Measurements from ENCODE around the gene BTBD2. TPM values are rescaled to one million over a fixed set of nuclear protein-coding genes. Genes with fewer than 3 reads are reported as not detected.

The BTBD2 gene
- total RNA-seq, 5 donors from 2014 or later (not counting 1 experiment from before 2014, with no cell fraction given): 52.2 to 79.8 (median 73.6) TPM

- Histone ChIP-seq H3K4me3 (ENCODE audit: control insufficient read depth in 1 of 2, extremely low read depth in 1 of 2, low read length in 1 of 2) (peak within 1 kb of the TSS; percentile 96 to 99), H3K27me3 (replicated peaks in 1 of 2; ENCODE audit: control insufficient read depth in 2 of 2, extremely low read depth in 1 of 2, insufficient read depth in 2 of 2, low read length in 1 of 2) (no peaks in the 10 kb centered on the region), H3K27ac (ENCODE audit: low read length) (peak within 1 kb of the TSS; percentile 96), H3K36me3 (ENCODE audit: control insufficient read depth in 2 of 2, extremely low read depth in 1 of 2, insufficient read depth in 1 of 2, low read length in 1 of 2) (peaks cover under 1 to 32% of the 10 kb centered on the region in 2 donors), H3K9me3 (no peaks in the 10 kb centered on the region), H3K4me1 (ENCODE audit: control insufficient read depth in 1 of 2, extremely low read depth in 1 of 2, insufficient read depth in 2 of 2, low read length in 2 of 2) (peaks cover 45 to 83% of the 10 kb centered on the region in 2 experiments)
- ATAC-seq (replicated peaks in 1 of 4) (peak; percentile 73 to 89 (median 86)), DNase-seq (peak; percentile 71 to 97 (median 91))
- Mint-ChIP-seq H3K27ac (peak within 1 kb of the TSS; percentile 92 to 95), H3K36me3 (no peaks in the 10 kb centered on the region), H3K4me3 (peak within 1 kb of the TSS; percentile 78 to 87 (median 81)), H3K27me3 (no peaks in the 10 kb centered on the region), H3K4me1 (peaks cover 51 to 66% (median 58%) of the 10 kb centered on the region in 3 donors), H3K9me3 (no peaks in the 10 kb centered on the region)
- under 1% methylated on average over 90 of the region's 93 CpGs for WGBS (ENCODE audit: insufficient coverage)
- POLR2A ChIA-PET: interaction anchor here in 1 of 2 donors (0.6 kb wide), 1 partner anchor 9 kb away, joined by 4 read pairs; no protein-coding TSS in a partner anchor
- CTCF ChIA-PET: interaction anchor here in 1 of 2 donors (1.0 to 1.7 kb wide), 2 partner anchors 9 to 11 kb away, joined by 3 to 8 read pairs; no protein-coding TSS in a partner anchor
Measured at GRCh38 chr19:2050991-2051772, 35.7 kb upstream of the BTBD2 start, which contains the start of gene MKNK2. Gene MKNK2 (minus strand): TSS chr19:2051244. CDS start chr19:2050851, 393 bp downstream.

GRCh38 chr19:2050349-2050990, 35.0 kb upstream of the BTBD2 start:
- Mint-ChIP-seq H3K27me3 (no peaks in the 10 kb centered on the region), H3K9me3 (no peaks in the 10 kb centered on the region), H3K36me3 (no peaks in the 10 kb centered on the region), H3K4me3 (peak overlapping the region; percentile 78 to 87 (median 81)), H3K4me1 (peaks cover 47 to 63% (median 55%) of the 10 kb centered on the region in 3 donors), H3K27ac (peak overlapping the region; percentile 86)
- H3K4me1 ChIP-seq (ENCODE audit: control insufficient read depth in 1 of 2, extremely low read depth in 1 of 2, insufficient read depth in 2 of 2, low read length in 2 of 2): peaks cover 42 to 83% of the 10 kb centered on the region in 2 experiments
- CTCF ChIA-PET: no interaction called here
- no peaks in the 10 kb centered on the region for H3K9me3 ChIP-seq
- no peaks in the 10 kb centered on the region for H3K27me3 ChIP-seq (replicated peaks in 1 of 2; ENCODE audit: control insufficient read depth in 2 of 2, extremely low read depth in 1 of 2, insufficient read depth in 2 of 2, low read length in 1 of 2)
- ATAC-seq (replicated peaks in 1 of 4) (peak in 3 of 4 experiments; percentile 1 to 12 (median 3)), DNase-seq (peak in 2 of 35 experiments; percentile 26 to 35)
- WGBS (ENCODE audit: insufficient coverage): under 1% methylated on average over 38 of the region's 49 CpGs
- peaks cover 7 to 40% of the 10 kb centered on the region in 2 donors for H3K36me3 ChIP-seq (ENCODE audit: control insufficient read depth in 2 of 2, extremely low read depth in 1 of 2, insufficient read depth in 1 of 2, low read length in 1 of 2)
- peak overlapping the region; percentile 96 to 99 for H3K4me3 ChIP-seq (ENCODE audit: control insufficient read depth in 1 of 2, extremely low read depth in 1 of 2, low read length in 1 of 2)
- peak overlapping the region; percentile 74 for H3K27ac ChIP-seq (ENCODE audit: low read length)
- POLR2A ChIA-PET: no interaction called here

GRCh38 chr19:2049741-2050348, 34.3 kb upstream of the BTBD2 start:
- ATAC-seq (replicated peaks in 1 of 4) (peak; percentile 14 to 25 (median 25)), DNase-seq (peak in 33 of 35 experiments; percentile 38 to 73 (median 57))
- peak overlapping the region; percentile 74 for H3K27ac ChIP-seq (ENCODE audit: low read length)
- no peaks in the 10 kb centered on the region for H3K9me3 ChIP-seq
- H3K36me3 ChIP-seq (ENCODE audit: control insufficient read depth in 2 of 2, extremely low read depth in 1 of 2, insufficient read depth in 1 of 2, low read length in 1 of 2): peaks cover 12 to 46% of the 10 kb centered on the region in 2 donors
- CTCF ChIA-PET: no interaction called here
- peak overlapping the region; percentile 78 to 87 (median 81) for H3K4me3 Mint-ChIP-seq
- no peaks in the 10 kb centered on the region for H3K36me3 Mint-ChIP-seq
- peak overlapping the region; percentile 86 for H3K27ac Mint-ChIP-seq
- H3K27me3 Mint-ChIP-seq: no peaks in the 10 kb centered on the region
- no peaks in the 10 kb centered on the region for H3K9me3 Mint-ChIP-seq
- no peaks in the 10 kb centered on the region for H3K27me3 ChIP-seq (replicated peaks in 1 of 2; ENCODE audit: control insufficient read depth in 2 of 2, extremely low read depth in 1 of 2, insufficient read depth in 2 of 2, low read length in 1 of 2)
- H3K4me1 ChIP-seq (ENCODE audit: control insufficient read depth in 1 of 2, extremely low read depth in 1 of 2, insufficient read depth in 2 of 2, low read length in 2 of 2): peaks cover 44 to 83% of the 10 kb centered on the region in 2 experiments
- POLR2A ChIA-PET: interaction anchor here in 1 of 2 donors (0.6 kb wide), 1 partner anchor 12 kb away, joined by 3 read pairs; no protein-coding TSS in a partner anchor
- 0% methylated on average over 9 of the region's 16 CpGs for WGBS (ENCODE audit: insufficient coverage)
- H3K4me3 ChIP-seq (ENCODE audit: control insufficient read depth in 1 of 2, extremely low read depth in 1 of 2, low read length in 1 of 2): peak overlapping the region; percentile 96 to 99
- peaks cover 45 to 59% (median 49%) of the 10 kb centered on the region in 3 donors for H3K4me1 Mint-ChIP-seq

- H3K36me3 ChIP-seq (ENCODE audit: control insufficient read depth in 2 of 2, extremely low read depth in 1 of 2, insufficient read depth in 1 of 2, low read length in 1 of 2): peaks cover 14 to 53% of the 10 kb centered on the region in 2 donors
Measured at GRCh38 chr19:2048959-2049740, 33.6 kb upstream of the BTBD2 start.

GRCh38 chr19:2048104-2048958, 32.8 kb upstream of the BTBD2 start:
- H3K4me1 ChIP-seq (ENCODE audit: control insufficient read depth in 1 of 2, extremely low read depth in 1 of 2, insufficient read depth in 2 of 2, low read length in 2 of 2): peaks cover 47 to 87% of the 10 kb centered on the region in 2 experiments
- peak in 1 of 35 experiments; percentile 5 for DNase-seq
- peaks cover 14 to 57% of the 10 kb centered on the region in 2 donors for H3K36me3 ChIP-seq (ENCODE audit: control insufficient read depth in 2 of 2, extremely low read depth in 1 of 2, insufficient read depth in 1 of 2, low read length in 1 of 2)
- Mint-ChIP-seq H3K4me3 (peak overlapping the region; percentile 75 to 81 (median 78)), H3K9me3 (no peaks in the 10 kb centered on the region), H3K27me3 (no peaks in the 10 kb centered on the region), H3K27ac (peak overlapping the region; percentile 74 to 86), H3K36me3 (peaks cover 3% of the 10 kb centered on the region), H3K4me1 (peaks cover 46 to 63% (median 54%) of the 10 kb centered on the region in 3 donors)
- ATAC-seq (replicated peaks in 1 of 4): no peak
- POLR2A ChIA-PET: no interaction called here
- CTCF ChIA-PET: no interaction called here
- H3K27ac ChIP-seq (ENCODE audit: low read length): peak overlapping the region; percentile 74
- H3K4me3 ChIP-seq (ENCODE audit: control insufficient read depth in 1 of 2, extremely low read depth in 1 of 2, low read length in 1 of 2): peak overlapping the region; percentile 96 to 99
- H3K27me3 ChIP-seq (replicated peaks in 1 of 2; ENCODE audit: control insufficient read depth in 2 of 2, extremely low read depth in 1 of 2, insufficient read depth in 2 of 2, low read length in 1 of 2): no peaks in the 10 kb centered on the region
- H3K9me3 ChIP-seq: no peaks in the 10 kb centered on the region
- 84% methylated on average over 13 of the region's 17 CpGs for WGBS (ENCODE audit: insufficient coverage)

More at GRCh38 chr19:2048959-2049740, 33.6 kb upstream of the BTBD2 start:
- peak overlapping the region; percentile 86 for H3K27ac Mint-ChIP-seq
- no peaks in the 10 kb centered on the region for H3K27me3 Mint-ChIP-seq
- ChIA-PET POLR2A (interaction anchor here in 1 of 2 donors (0.6 kb wide), 1 partner anchor 13 kb away, joined by 3 read pairs; no protein-coding TSS in a partner anchor), CTCF (interaction anchor here in 1 of 2 donors (0.5 kb wide), 1 partner anchor 36 kb away, joined by 5 read pairs; no protein-coding TSS in a partner anchor)
- WGBS (ENCODE audit: insufficient coverage): 62% methylated on average over 21 of the region's 27 CpGs
- H3K36me3 Mint-ChIP-seq: no peaks in the 10 kb centered on the region
- Histone ChIP-seq H3K9me3 (no peaks in the 10 kb centered on the region), H3K4me1 (ENCODE audit: control insufficient read depth in 1 of 2, extremely low read depth in 1 of 2, insufficient read depth in 2 of 2, low read length in 2 of 2) (peaks cover 47 to 87% of the 10 kb centered on the region in 2 experiments), H3K4me3 (ENCODE audit: control insufficient read depth in 1 of 2, extremely low read depth in 1 of 2, low read length in 1 of 2) (peak overlapping the region; percentile 96 to 99), H3K27ac (ENCODE audit: low read length) (peak overlapping the region; percentile 74), H3K27me3 (replicated peaks in 1 of 2; ENCODE audit: control insufficient read depth in 2 of 2, extremely low read depth in 1 of 2, insufficient read depth in 2 of 2, low read length in 1 of 2) (no peaks in the 10 kb centered on the region)
- peaks cover 46 to 62% (median 48%) of the 10 kb centered on the region in 3 donors for H3K4me1 Mint-ChIP-seq
- DNase-seq: peak in 1 of 35 experiments; percentile 16
- no peak for ATAC-seq (replicated peaks in 1 of 4)
- H3K9me3 Mint-ChIP-seq: no peaks in the 10 kb centered on the region
- H3K4me3 Mint-ChIP-seq: peak overlapping the region; percentile 78 to 87 (median 81)

Measured in T-cell (primary cell).